OCI-LY3 (cell line): ENCODE results near the gene COLQ.

Source experiments
- H2AFZ ChIP-seq: fragments of 200-600, 300-600 bp; shearing (Covaris generic); 2 replicates; pipeline ENCODE4 v1.6.0; 2014; ENCODE audit warnings: antibody characterized with exemption, low read depth, low read length
- H3K27ac ChIP-seq: fragments of 200-600, 300-600 bp; sonication (generic); 2 replicates; pipeline ENCODE4 v1.5.1; 2014; ENCODE audit warnings: mild to moderate bottlenecking, low read length, moderate library complexity, mixed read lengths
- H3K27me3 ChIP-seq: fragments of 200-600, 300-600 bp; sonication (generic); 2 replicates; pipeline ENCODE4 v1.6.1; 2014; ENCODE audit warnings: low read depth, low read length, mixed read lengths
- H3K36me3 ChIP-seq: fragments of 200-600, 300-600 bp; sonication (generic); replicated peaks from 2 replicates; pipeline ENCODE3; 2014; ENCODE audit warnings: low read depth, low read length, mixed read lengths
- H3K4me1 ChIP-seq: fragments of 300-600, 200-600 bp; sonication (generic); 2 replicates; pipeline ENCODE4 v1.6.1; 2014; ENCODE audit warnings: low read length, mixed read lengths
- H3K4me2 ChIP-seq: fragments of 200-600, 300-600 bp; sonication (generic); 2 replicates; pipeline ENCODE4 v1.6.1; 2014; ENCODE audit warnings: low read length, mixed read lengths
- H3K4me3 ChIP-seq: fragments of 300-600, 200-600 bp; sonication (generic); 2 replicates; pipeline ENCODE4 v1.5.1; 2014; ENCODE audit warnings: antibody characterized with exemption, mild to moderate bottlenecking, low read length, moderate library complexity
- H3K79me2 ChIP-seq: fragments of 300-600, 200-600 bp; shearing (Covaris generic); 2 replicates; pipeline ENCODE4 v1.6.1; 2014; ENCODE audit warnings: mild to moderate bottlenecking, low read length, mixed read lengths
- H3K9ac ChIP-seq: fragments of 300-600, 200-600 bp; shearing (Covaris generic); 2 replicates; pipeline ENCODE4 v1.6.0; 2014; ENCODE audit warnings: mild to moderate bottlenecking, low read length, moderate library complexity
- H3K9me3 ChIP-seq: fragments of 200-600, 300-600 bp; shearing (Covaris generic); 2 replicates; pipeline ENCODE4 v1.6.1; 2014; ENCODE audit warnings: low read length, mixed read lengths; ENCODE audit not compliant: insufficient read depth
- H4K20me1 ChIP-seq: fragments of 200-600, 300-600 bp; sonication (generic); 2 replicates; pipeline ENCODE4 v1.6.1; 2016; ENCODE audit warnings: low read length, mixed read lengths; ENCODE audit not compliant: insufficient read depth
- EZH2phosphoT487 ChIP-seq: fragments of 200-600 bp; shearing (Covaris generic); IDR thresholded peaks from 2 replicates; pipeline ENCODE4 v1.6.1; 2018; ENCODE audit warnings: antibody characterized with exemption, mixed run types, low read depth
- TF ChIP-seq, protein P1 (sequence below): fragments of 200-600, 300-600 bp; sonication (generic); IDR thresholded peaks from 2 replicates; pipeline ENCODE4 v1.5.1; 2014; ENCODE audit warnings: antibody characterized with exemption, low read length, low read depth

Gene COLQ

DNA sequence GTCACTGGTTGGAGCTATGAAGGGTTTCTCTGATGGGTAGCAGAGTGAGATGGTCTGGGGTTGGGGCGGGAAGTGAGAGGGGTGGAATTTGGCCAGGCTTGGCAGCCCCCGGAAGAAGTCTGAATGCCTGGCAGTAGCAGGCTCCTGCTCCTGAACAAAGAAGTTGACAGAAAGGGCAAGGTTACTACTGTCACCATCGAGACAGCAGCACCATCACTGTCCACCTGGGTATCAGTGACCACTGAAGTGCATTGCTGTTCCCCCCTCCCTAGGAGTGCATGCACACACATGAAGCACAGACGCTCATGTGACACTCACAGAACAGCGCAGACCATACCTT lies 42.9 kb downstream of the COLQ start:
- Histone ChIP-seq H3K4me2 (no peak overlapping the region), H3K4me1 (peaks cover 4% of the 10 kb centered on the region; the same call in 1 of the 2 replicates), H4K20me1 (no peaks in the 10 kb centered on the region), H3K9ac (no peak overlapping the region), H3K79me2 (no peaks in the 10 kb centered on the region), H3K27me3 (no peaks in the 10 kb centered on the region), H3K4me3 (no peak overlapping the region), H3K27ac (no peak overlapping the region), H3K9me3 (no peaks in the 10 kb centered on the region), H3K36me3 (no peaks in the 10 kb centered on the region), H2AFZ (no peak overlapping the region)
- TF ChIP-seq, protein P1, sequence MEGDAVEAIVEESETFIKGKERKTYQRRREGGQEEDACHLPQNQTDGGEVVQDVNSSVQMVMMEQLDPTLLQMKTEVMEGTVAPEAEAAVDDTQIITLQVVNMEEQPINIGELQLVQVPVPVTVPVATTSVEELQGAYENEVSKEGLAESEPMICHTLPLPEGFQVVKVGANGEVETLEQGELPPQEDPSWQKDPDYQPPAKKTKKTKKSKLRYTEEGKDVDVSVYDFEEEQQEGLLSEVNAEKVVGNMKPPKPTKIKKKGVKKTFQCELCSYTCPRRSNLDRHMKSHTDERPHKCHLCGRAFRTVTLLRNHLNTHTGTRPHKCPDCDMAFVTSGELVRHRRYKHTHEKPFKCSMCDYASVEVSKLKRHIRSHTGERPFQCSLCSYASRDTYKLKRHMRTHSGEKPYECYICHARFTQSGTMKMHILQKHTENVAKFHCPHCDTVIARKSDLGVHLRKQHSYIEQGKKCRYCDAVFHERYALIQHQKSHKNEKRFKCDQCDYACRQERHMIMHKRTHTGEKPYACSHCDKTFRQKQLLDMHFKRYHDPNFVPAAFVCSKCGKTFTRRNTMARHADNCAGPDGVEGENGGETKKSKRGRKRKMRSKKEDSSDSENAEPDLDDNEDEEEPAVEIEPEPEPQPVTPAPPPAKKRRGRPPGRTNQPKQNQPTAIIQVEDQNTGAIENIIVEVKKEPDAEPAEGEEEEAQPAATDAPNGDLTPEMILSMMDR = no peak
- no peak for TF ChIP-seq EZH2phosphoT487

DNA sequence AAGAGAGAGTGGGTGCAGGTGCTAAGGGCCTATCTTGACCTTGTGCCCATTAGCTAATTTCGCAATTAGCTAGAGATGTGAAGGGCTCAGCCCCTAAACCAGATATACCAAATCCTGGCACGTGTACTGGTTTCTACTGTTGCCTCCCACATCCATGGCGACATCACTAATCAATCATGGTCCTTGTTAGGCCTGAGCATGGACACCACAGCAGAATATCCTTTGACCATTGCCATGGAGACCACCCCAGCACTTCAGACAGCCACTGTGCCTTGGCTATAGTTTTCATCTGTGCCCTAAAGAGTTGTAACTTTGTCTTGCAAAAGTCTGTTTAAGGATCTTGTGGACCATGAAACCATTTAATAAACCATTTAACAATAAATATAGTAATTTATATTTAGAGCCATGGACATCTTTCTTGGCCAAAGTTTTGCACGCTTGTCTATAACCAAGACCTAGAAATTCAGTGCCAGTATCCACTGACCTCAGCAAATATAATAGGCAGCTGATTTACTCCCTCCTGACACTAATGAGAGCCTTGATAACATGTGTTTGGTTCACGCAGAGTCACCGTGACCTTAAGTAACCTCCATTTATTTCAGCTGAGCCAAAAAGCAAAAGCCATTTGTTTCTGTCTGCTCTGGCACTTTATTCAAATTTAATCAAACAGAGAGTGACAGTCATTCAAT lies 43.4 kb downstream of the COLQ start:
- no peaks in the 10 kb centered on the region for H3K9me3 ChIP-seq
- no peak overlapping the region for H3K27ac ChIP-seq
- H3K27me3 ChIP-seq = no peaks in the 10 kb centered on the region
- no peak overlapping the region for H2AFZ ChIP-seq
- H3K36me3 ChIP-seq = no peaks in the 10 kb centered on the region
- TF ChIP-seq, protein P1 = no peak
- no peak for TF ChIP-seq EZH2phosphoT487
- peaks cover 4% of the 10 kb centered on the region; the same call in 1 of the 2 replicates for H3K4me1 ChIP-seq
- H3K79me2 ChIP-seq = no peaks in the 10 kb centered on the region
- no peak overlapping the region for H3K4me3 ChIP-seq
- no peak overlapping the region for H3K4me2 ChIP-seq
- H4K20me1 ChIP-seq = no peaks in the 10 kb centered on the region
- H3K9ac ChIP-seq = no peak overlapping the region

- H4K20me1 ChIP-seq = no peaks in the 10 kb centered on the region
- no peak overlapping the region for H3K4me3 ChIP-seq
- no peaks in the 10 kb centered on the region for H3K9me3 ChIP-seq
- no peak for TF ChIP-seq EZH2phosphoT487
- TF ChIP-seq, protein P1 = no peak
- no peak overlapping the region for H2AFZ ChIP-seq
- H3K4me1 ChIP-seq = peaks cover 4% of the 10 kb centered on the region; the same call in 1 of the 2 replicates
- H3K36me3 ChIP-seq = no peaks in the 10 kb centered on the region
- H3K79me2 ChIP-seq = no peaks in the 10 kb centered on the region
- H3K27ac ChIP-seq = no peak overlapping the region
- no peak overlapping the region for H3K4me2 ChIP-seq
- H3K9ac ChIP-seq = no peak overlapping the region
- H3K27me3 ChIP-seq = peaks cover 12% of the 10 kb centered on the region; the same call in 1 of the 2 replicates
These were observed 45.1 kb downstream of the COLQ start for GRCh38 chr3:15476378-15476777.

DNA sequence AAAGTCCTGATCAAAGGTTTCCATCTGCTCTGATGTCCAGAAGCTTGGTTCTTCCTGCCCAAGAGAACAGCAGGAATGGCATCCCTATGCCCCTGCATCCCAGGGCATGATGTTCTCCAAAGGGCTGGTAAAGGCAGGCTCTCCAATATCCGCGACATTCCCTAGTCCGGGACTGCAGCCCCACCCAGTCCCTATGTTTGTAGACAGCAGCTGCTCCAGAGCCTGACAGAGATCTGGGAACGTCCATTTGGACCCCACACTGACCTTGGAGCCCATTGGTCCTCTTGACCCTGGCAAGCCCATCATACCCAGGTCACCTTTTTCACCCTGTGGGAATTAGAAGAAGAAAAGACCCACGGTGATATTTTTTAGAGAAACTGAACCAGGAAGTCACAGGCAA lies 46.3 kb downstream of the COLQ start:
- Histone ChIP-seq H3K4me3 (no peak overlapping the region), H4K20me1 (no peaks in the 10 kb centered on the region), H3K27ac (no peak overlapping the region), H3K9ac (no peak overlapping the region), H3K27me3 (peaks cover 22% of the 10 kb centered on the region), H3K36me3 (no peaks in the 10 kb centered on the region), H2AFZ (no peak overlapping the region), H3K79me2 (no peaks in the 10 kb centered on the region), H3K4me2 (no peak overlapping the region), H3K4me1 (peaks cover 7% of the 10 kb centered on the region; the same call in 1 of the 2 replicates), H3K9me3 (no peaks in the 10 kb centered on the region)
- TF ChIP-seq, protein P1 = no peak
- no peak for TF ChIP-seq EZH2phosphoT487
